HG02852 (cell line): ENCODE results near the gene C5orf63.
A peak's percentile ranks its signal among the peaks of the same experiment; 100 is the strongest.
"Not testable (repeated sequence)": the region's sequence is repeated elsewhere in the genome, so short reads cannot be mapped to it uniquely, and the experiment has no call there.

Experiments
- ATAC-seq: cut with Tn5 transposase; IDR thresholded peaks from one replicate; pipeline ENCODE4 v1.9.1; 2021; ENCODE audit warnings: mild to moderate bottlenecking, moderate library complexity; ENCODE audit not compliant: unreplicated experiment

The C5orf63 gene

DNA sequence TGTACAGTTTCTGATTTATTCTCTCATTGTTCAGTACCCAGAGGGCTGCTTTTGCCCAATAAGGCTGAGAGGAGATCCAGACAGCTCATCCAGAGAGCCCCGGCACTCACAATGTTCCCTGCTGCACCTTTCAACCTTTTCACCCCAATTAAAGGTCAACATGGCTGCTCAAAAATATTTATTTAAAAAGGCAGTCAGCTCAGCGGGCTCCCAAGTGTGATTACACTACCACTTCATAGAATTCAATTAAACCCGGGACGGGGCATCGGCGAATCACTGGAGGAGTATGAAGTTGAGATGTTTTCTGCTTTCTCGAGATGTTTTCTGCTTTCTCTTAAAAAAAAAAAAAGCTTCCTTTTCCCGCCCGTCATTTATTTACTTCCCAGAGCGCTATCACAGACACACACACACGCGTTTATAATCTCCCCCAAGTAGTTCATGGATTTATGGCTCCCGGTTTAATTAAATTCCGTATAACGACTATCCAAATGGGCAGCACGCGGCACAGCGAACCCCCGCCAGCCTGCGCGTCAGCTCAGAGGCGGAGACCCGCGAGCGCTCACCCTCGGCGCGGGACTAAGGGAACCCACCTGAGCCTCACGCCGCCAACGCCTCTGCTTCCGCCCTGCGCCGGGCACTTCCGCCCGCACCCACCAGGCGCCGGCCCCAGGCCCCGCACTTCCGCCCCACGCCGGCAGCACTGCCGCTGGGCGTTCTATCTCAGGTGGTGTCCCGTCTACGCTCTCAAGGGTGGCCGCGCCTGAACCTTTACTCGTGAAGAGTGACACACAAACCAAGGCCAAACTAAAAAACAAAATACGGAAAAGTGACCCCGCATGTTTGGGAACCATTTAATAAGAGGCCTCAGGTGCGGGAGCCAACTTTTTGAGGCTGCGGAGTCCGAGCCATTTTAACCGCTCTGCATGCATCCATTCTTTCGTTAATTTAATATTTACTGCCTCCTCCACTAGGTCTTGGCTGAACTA lies at the start of gene C5orf63:
Gene C5orf63 (minus strand): TSS at position 642 of the 986 bp plus-strand sequence. CDS start 14,507 bp downstream, outside the sequence.
- ATAC-seq, result peak; percentile 99

DNA sequence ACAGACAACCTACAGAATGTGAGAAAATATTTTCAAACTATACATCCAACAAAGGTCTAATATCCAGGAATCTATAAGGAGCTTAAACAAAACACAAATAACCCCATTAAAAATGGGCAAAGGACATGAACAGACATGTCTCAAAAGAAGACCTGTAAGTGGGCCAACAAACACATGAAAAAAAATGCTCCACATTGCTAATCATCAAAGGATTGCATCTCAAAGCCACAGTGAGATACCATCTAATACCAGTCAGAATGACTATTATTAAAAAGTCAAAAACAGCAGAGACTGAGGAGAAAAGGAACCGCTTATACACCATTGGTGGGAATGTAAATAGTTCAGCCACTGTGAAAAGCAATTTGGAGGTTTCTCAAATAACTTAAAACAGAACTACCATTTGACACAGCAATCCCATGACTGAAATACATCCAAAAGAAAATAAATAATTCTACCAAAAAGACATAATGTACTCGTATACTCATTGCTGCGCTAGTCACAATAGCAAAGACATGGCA lies 39.1 kb upstream of the C5orf63 start:
- ATAC-seq, result no peak

DNA sequence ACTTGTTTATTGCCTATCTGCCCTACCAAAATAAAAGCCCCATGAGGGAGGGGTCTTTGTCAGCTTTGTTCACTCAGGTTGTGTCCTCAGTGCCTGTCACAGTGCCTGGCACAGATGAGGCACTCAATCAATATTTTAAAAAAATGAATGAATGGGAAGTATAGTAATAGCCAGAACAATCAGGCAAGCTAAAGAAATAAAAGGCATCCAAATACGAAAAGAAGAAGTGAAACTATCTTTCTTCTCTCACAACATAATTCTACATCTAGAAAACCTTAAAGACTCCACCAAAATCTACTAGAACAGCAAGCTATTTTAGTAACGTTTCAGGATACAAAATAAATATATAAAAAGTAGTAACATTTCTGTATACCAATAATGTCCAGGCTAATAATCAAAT lies 37.8 kb upstream of the C5orf63 start:
- ATAC-seq, result peak; percentile 73

DNA sequence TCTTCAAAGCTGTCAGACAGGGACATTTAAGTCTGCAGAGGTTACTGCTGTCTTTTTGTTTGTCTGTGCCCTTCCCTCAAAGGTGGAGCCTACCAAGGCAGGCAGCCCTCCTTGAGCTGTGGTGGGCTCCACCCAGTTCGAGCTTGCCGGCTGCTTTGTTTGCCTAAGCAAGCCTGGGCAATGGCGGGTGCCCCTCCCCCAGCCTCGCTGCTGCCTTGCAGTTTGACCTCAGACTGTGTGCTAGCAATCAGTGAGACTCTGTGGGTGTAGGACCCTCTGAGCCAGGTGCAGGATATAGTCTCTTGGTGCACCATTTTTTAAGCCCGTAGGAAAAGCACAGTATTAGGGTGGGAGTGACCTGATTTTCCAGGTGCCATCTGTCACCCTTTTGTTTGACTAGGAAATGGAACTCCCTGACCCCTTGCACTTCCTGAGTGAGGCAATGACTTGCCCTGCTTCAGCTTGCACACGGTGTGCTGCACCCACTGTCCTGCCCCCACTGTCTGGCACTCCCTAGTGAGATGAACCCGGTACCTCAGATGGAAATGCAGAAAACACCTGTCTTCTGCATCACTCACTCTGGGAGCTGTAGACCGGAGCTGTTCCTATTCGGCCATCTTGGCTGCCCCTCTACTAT lies 35.4 kb upstream of the C5orf63 start:
- not testable (repeated sequence) for ATAC-seq

DNA sequence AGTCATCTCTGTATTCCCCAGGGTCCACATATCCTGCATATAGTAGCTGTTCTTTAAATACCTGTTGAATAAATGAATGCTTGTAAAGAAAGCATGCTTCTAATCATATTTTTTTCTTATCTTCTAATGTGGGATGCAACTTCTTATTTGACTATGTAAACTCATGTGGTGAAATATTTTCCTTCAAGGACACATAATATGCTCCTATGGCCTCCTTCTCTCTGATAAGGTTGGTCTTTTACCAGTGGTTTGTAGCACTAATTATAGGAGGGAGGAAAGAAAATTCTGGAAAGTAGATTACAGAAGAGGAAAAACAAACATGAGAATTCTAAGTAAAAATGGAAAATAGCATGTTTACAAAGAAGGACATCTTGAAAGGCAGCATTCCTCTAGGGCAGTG lies 28.6 kb upstream of the C5orf63 start:
- ATAC-seq, result no peak

DNA sequence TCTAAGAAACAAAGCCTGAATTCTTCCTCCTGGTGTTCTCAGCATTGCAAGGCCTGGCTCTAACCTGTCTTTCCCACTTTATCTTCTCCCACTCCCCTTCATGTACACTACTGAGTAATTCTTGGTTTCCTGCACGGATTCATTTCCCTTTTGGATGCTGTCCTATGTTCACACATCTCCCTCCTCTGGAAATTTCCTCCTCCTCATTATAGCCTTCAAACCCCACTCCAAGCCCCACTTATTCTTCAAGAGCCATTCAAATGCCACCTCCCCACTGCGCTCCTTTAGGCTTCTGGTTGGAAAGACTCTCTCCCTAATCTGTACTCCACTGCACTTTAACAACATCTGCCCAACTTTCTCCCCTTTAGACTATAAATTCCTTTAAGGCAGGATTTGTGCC lies 28.2 kb upstream of the C5orf63 start:
- no peak for ATAC-seq

DNA sequence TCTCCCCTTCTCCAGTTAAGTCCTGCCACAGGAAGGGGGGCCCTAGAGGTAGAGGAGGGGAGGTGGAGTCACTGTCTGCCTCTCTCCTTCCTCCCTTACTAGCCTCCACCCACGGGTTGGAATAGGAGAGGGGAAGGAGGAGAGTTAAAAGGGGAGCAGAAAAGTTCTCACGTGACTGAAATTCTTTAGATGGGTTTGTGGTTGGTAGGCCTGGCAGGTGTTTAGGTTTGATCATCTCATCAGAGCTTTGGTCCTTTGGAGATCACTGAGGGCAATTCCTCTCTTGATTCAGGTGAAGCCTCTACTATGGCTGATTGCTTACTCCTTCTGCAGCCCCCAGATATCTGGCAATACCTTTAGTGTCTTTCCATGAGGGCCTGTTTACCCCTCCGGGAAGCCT lies 24.9 kb upstream of the C5orf63 start:
- no peak for ATAC-seq

DNA sequence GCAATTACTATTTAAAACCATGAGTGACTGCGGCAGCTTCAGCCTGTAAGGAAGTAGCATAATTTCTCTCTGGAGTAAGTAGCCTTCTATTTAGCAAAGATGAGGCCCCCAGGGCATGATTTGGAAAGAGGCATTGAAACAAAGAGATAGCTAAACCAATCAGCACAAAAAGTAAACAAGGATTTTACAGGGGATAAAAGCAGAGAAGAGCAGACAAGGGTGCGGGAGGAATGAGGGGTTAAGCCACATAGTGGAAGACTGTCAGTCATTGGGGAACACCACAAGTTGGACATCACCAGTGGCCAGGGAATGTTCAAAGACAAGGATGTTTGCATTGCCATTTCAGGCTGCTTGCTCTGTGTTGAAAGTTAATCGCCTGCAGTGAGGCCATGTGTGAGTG lies 24.0 kb upstream of the C5orf63 start:
- ATAC-seq, result no peak

DNA sequence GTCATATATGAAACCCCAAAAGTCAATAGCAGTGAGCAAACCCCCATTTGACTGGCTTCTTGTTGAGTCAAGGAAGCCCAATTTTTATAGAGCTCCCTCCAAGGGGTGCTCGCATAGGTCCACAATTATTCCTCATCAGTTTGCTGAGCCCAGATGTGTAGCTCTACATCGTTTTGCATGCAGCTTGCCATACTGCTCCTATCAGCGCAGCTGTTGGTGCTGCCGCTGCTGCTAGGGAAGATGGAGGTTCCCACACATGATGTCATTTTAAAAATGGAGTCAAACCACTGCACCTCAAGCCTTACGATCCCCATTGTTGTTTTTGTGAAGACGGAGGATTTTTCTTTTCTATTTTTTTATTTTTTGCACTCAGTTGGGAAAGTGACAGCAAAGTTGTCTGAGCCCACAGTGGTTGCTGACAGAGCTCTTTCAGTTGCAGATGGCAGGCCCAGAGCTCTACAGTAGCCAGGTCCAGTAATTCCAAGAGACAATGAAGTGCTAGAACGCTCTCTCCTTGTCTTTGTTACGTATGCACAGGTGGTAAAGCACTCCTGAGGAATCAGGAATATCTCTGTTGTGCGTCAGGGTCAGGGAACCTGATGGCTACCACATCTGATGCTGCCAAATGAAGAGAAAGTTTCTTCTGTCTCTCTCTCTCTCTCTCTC lies 23.2 kb upstream of the C5orf63 start:
- no peak for ATAC-seq

DNA sequence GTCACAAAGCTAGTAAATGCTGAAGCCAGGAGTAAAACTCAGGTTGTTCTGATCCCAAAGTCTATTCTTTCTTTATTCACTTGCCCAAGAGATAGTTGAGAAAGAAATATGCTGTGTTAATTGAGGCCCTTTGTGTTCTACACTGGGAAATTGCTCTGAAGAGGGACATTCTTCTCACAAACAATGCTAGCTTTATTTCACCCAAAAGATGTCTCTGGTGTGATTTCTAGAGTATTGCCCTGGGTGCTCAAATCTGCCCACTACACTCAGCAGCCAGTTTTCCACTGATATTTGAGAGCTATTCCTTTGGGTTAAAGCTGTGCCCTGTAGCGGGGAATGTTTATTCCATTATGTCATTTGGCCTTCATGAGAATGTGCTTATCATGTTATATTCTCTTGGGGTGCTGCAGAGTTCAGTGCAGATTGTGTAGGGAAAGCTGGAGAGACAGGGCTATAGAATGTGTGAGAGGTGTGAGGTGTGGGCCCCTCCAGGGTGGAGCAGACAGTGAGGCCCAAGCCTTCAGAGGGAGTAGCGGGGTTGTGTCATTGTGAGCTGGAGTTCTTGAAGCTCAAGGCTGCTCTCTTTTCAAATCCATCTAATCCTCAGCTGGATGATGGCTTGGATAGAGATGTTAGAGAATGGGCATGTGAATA lies 21.0 kb upstream of the C5orf63 start:
- no peak for ATAC-seq

DNA sequence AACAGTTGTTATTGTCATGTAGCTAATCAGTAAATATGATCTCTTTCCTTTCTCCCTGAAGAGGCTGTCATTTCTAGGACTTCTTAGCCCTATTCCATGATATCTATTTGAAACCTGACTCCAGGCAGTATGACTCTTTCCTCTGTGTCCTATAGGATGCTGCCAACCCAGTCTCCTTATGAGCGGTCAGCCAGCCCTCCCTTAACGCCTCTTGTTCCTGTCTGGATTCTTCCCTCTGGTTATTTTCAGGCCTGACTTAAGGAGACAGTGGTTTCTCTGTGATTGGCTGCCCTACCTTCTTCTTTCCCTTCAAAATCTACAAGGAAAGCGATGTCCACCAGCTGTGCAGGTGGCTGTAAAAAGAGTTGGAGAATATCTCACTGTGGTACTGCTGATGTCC lies 19.4 kb upstream of the C5orf63 start:
- no peak for ATAC-seq

DNA sequence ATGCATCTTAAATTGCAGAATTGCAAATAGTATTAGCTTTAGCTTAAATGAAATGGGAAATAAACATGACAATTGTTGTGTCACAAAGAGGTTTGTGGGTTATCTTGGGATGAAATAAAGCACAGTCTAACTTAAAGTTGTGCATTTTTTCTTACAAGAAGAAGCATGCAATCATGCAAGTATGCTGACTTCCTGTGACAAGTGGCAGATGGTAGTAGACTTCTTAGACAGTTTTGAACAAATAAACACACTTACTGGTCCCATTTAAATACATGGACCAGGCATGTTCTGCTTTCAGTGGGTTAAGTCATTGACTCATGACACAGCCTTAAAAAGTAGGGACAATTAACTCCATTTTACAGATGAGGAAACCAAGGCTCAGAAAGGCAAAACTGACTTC lies 15.9 kb upstream of the C5orf63 start:
- ATAC-seq, result no peak

DNA sequence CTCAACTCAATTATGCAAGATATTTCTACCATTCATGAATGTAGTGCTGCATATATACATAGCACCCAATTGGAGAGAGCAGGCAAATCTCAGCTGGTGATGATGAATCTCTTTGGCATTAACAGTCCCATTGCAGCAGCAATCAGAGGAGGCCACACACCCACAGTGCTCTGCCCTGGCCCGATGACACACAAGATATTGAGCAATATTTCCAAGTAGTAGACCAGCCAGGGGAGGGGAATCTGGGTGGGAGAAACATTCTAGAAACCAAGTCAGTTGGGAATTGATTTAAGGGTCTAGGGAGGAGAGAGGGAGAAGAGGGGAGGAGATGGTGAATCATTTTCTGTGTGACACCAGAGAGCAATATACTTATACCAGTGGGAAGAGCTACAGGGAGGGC lies 14.9 kb upstream of the C5orf63 start:
- no peak for ATAC-seq

DNA sequence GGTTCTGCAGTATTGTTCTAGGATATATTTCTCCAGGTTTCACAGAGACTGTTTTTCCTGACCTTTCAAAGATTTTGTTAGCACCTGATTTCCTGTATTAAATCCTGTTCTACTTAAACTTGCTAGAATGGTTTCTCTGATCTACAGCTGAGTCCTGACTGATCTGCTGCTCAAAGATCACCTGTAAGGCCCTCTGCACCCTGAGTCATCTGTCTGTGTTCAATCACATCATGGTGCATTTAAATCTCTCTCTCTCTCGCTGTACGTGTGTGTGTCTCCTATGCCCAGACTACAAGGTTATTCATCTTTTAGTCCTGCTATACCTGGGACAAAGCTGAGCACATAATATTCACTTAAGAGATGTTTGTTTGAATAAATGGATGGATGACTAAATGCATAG lies 13.3 kb upstream of the C5orf63 start:
- no peak for ATAC-seq

DNA sequence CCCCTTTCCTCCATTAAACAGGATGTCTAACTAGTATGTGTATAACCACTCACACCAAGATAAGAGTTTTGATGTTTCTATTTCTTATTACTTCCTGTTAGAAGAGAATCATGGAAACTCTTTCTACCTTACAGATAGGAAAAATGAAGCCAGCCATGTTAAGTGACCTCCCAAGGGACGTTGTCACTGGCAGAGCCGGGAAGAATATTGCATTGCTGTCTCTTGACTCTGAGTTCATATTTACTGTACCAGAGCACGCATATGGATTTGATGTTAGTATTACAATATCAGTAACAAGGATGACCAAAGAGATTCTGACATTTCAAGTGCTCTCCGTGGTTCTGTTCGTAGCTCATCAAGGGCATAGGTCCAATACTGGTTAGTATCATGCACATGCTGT lies 12.5 kb upstream of the C5orf63 start:
- ATAC-seq, result no peak

DNA sequence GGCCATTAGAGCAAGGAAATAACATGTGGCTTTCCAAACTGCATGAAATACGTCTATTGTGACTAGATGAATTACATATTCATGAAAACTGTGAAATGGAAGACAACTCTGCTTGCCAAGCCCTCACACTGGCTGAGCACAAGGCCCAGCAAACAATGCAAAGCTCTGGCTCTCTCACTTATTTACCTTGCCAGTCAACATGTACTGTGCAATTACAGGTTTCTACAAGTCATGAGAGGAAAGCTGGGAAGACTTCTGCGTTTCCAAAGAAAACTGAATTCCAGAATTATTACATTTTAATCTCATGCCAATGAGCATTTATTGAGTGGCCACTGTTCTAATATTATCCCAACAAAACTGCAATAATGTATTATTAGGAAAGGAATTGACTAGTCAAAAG lies 12.1 kb upstream of the C5orf63 start:
- no peak for ATAC-seq

DNA sequence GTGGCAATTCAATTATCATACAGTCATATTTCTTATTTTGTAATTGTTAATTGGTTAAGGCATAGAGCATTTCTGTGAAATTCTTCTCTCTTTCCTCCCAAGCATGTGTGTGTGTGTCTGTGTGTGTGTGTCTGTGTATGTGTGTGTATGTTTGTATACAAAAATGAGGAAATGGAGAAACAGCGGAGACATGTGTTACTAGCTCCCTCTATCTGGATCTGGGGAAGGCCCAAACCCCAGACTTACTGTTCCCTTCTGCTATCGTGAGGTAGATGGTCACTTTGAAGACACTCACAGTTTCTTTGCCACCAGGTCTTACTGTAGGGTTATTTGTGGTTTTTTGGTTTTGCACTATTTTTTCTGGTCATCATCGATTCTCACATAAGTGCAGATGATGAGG lies 11.4 kb upstream of the C5orf63 start:
- ATAC-seq, result no peak

DNA sequence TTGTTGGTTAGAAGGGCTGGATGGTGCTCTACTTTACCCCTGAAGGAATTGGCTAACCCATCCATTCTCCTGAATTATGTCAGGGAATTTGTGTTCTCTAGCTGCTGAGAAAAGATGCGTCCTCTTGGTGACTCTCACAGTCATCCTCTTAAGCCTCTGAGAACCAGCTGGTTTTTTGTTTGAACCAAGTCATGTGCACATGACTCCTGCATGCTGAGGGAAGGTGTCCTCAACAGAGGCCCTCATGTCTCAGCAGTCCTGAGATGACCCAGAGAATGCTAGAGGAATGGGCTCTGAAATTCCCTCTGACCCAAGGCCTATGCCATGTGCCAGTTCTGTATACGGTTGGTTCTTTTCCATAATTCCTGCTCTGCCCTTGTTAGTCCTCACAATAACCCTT lies 10.4 kb upstream of the C5orf63 start:
- no peak for ATAC-seq

DNA sequence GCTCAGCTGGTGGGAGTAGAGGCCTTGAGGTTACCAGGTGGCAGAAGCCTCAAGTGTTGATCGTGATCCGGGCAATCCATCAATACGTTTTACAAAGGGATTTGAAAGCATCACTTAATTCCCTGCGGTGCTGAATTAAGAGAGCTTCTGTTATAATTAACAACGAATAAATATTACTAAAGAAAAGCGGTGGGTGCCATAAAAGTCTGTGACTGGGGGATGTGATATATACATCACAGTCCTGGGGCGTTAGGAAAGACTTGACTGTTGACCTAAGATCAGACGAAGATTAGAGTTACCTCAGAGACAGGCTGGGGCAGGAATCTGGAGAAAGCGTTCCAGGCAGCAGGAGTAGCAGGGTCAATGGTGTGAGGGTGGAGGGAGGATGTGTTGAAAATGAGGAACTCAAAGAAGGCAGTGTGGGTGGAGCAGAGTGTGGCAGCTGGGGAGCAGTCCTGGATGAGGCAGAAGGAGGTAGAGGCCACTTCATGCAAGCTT lies 6.7 kb upstream of the C5orf63 start:
- ATAC-seq, result no peak

DNA sequence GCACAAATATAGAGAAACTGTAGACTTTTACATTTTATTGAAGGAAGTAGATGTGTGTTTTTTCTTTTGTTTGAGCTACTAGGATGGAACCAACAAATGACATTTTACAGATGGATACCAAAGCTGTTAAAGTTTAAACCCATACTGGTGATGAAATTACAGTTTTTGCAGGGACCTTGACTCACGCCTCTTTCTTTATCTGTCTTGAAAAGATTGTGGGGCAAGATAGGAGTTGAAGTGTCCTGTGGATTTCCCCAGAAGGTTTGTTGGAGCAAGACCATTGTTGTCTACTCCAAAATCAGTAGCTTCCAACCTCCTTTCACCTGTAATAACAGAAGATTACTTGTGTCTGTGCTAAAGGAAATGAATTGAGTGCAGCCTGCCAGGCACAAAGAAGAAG lies 4.1 kb upstream of the C5orf63 start:
- ATAC-seq, result no peak
